EH (cell line): ENCODE data around the gene STK17B.
A peak's percentile ranks its signal among the peaks of the same experiment; 100 is the strongest.

Source experiments
- DNase-seq: peaks from one replicate; pipeline ENCODE4 v3.0.0-alpha.2; 2015; ENCODE audit warnings: low read depth

STK17B gene

GRCh38 chr2:196155575-196155974, 15.8 kb downstream of the STK17B start:
- no peak for DNase-seq

- DNase-seq = no peak
Observed at GRCh38 chr2:196153480-196153879, 17.9 kb downstream of the STK17B start.

GRCh38 chr2:196149948-196150347, 21.4 kb downstream of the STK17B start:
- DNase-seq = no peak

GRCh38 chr2:196148736-196149135, 22.6 kb downstream of the STK17B start:
- DNase-seq = no peak

GRCh38 chr2:196145256-196145655, 26.1 kb downstream of the STK17B start:
- no peak for DNase-seq

GRCh38 chr2:196144513-196145126, 26.8 kb downstream of the STK17B start:
- DNase-seq = no peak

- peak; percentile 59 for DNase-seq
Observed at GRCh38 chr2:196143730-196144131, 27.6 kb downstream of the STK17B start.

- DNase-seq = no peak
Observed at GRCh38 chr2:196142825-196143224, 28.6 kb downstream of the STK17B start.

- no peak for DNase-seq
Observed at GRCh38 chr2:196140213-196140612, 31.2 kb downstream of the STK17B start.

GRCh38 chr2:196137271-196137670, 34.1 kb downstream of the STK17B start:
- peak; percentile 20 for DNase-seq

GRCh38 chr2:196136151-196136550, 35.2 kb downstream of the STK17B start:
- DNase-seq = peak; percentile 39

GRCh38 chr2:196131949-196132925, 39.1 kb downstream of the STK17B start:
- peak; percentile 30 for DNase-seq

GRCh38 chr2:196131384-196131937, 39.9 kb downstream of the STK17B start:
- DNase-seq = peak; percentile 54

- no peak for DNase-seq
Observed at GRCh38 chr2:196130039-196130825, 41.1 kb downstream of the STK17B start.

GRCh38 chr2:196128749-196129148, 42.6 kb downstream of the STK17B start:
- DNase-seq = no peak

- DNase-seq = peak; percentile 40
Observed at GRCh38 chr2:196125596-196125995, 45.8 kb downstream of the STK17B start.

- peak; percentile 80 for DNase-seq
Observed at GRCh38 chr2:196123679-196124373, 47.6 kb downstream of the STK17B start.

GRCh38 chr2:196119926-196120325, 51.5 kb downstream of the STK17B start:
- no peak for DNase-seq

- DNase-seq = no peak
Observed at GRCh38 chr2:196117214-196117705, 54.1 kb downstream of the STK17B start.

GRCh38 chr2:196113061-196113974, 58.1 kb downstream of the STK17B start:
- DNase-seq = peak; percentile 87
